HCT116 (cell line): ENCODE results near the gene SH2B2. TPM values are rescaled to one million over a fixed set of nuclear protein-coding genes. Genes with fewer than 3 reads are reported as not detected.
A peak's percentile ranks its signal among the peaks of the same experiment; 100 is the strongest.

ENCODE experiments used
- ATAC-seq: fragments of 200-7000 bp; cut with Tn5 transposase; 2 replicates; pipeline ENCODE4 v1.9.1; 2020; ENCODE audit warnings: mild to moderate bottlenecking, moderate library complexity
- BruUV-seq: library from RNA; stranded (reverse); fragments of 400-500 nt; replicated peaks from 2 replicates; lab custom pipeline; 2021; lab: Mats Ljungman, UMichigan
- CTCF ChIA-PET: fragments of 300-600 bp; sonication (Branson Sonifier 250); formaldehyde crosslinking; loops from one replicate; lab custom pipeline; 2021; ENCODE audit warnings: antibody characterized with exemption; lab: Charles Lee
- POLR2A ChIA-PET: fragments of 300-600, 350-600 bp; sonication (Branson Sonifier 250); formaldehyde crosslinking; loops from one replicate; lab custom pipeline; 2021; ENCODE audit warnings: antibody characterized with exemption; lab: Charles Lee
- RAD21 ChIA-PET, 2 experiments: fragments of 300-600 bp; sonication (Branson Sonifier 250); formaldehyde crosslinking; loops; one replicate each; lab custom pipeline; 2023; ENCODE audit warnings: low total read pairs in 2 of 2; ENCODE audit not compliant: uncharacterized antibody in 2 of 2, unreplicated experiment in 2 of 2, low non-redundant PET in 1 of 2; lab: Charles Lee
- DNase-seq: peaks from one replicate; pipeline ENCODE4 v3.0.0-alpha.2; 2010; ENCODE audit warnings: low read depth, low spot score
- H2AFZ ChIP-seq: fragments of 200-600 bp; shearing (Covaris generic), sonication (generic); 2 replicates; pipeline ENCODE4 v1.6.1; 2017; ENCODE audit warnings: low read depth, mixed run types, mixed read lengths, antibody characterized with exemption, low read length; ENCODE audit not compliant: poor library complexity, severe bottlenecking
- H3K27ac ChIP-seq: 2 replicates; pipeline ENCODE4 v1.5.1; 2012; ENCODE audit warnings: low read depth, low read length
- H3K27me3 ChIP-seq: fragments of 200-600 bp; sonication (generic); 2 replicates; pipeline ENCODE4 v1.6.1; 2016; ENCODE audit warnings: mixed run types, low read length, mixed read lengths; ENCODE audit not compliant: insufficient read depth
- H3K36me3 ChIP-seq, 2 experiments: fragments of 200-500 bp in 1 of 2; fragments of 200-600 bp in 1 of 2; sonication (Bioruptor generic) in 1 of 2; sonication (generic) in 1 of 2; 2 replicates each; pipeline versions ENCODE4 v1.5.1 to v1.6.1; 2014 to 2016; ENCODE audit warnings: low read length in 2 of 2, inconsistent platforms in 1 of 2, mixed read lengths in 1 of 2, mixed run types in 1 of 2; ENCODE audit not compliant: insufficient read depth in 2 of 2, control insufficient read depth in 1 of 2
- H3K4me1 ChIP-seq, 2 experiments: fragments of 200-600 bp in 1 of 2; sonication (generic) in 1 of 2; 2 replicates each; pipeline versions ENCODE4 v1.5.1 to v1.6.1; 2012 to 2017; ENCODE audit warnings: low read length in 2 of 2, inconsistent platforms in 1 of 2, mild to moderate bottlenecking in 1 of 2, mixed read lengths in 1 of 2, mixed run types in 1 of 2, moderate library complexity in 1 of 2; ENCODE audit not compliant: insufficient read depth in 2 of 2, control insufficient read depth in 1 of 2
- H3K4me2 ChIP-seq: fragments of 200-600 bp; sonication (generic); 2 replicates; pipeline ENCODE4 v1.6.1; 2017; ENCODE audit warnings: mixed run types, low read length, mixed read lengths
- H3K4me3 ChIP-seq, 2 experiments: fragments of 200-600 bp in 1 of 2; sonication (generic) in 1 of 2; replicated peaks in 1 of 2; 2 replicates each; pipeline ENCODE4 v1.5.1; 2011 to 2016; ENCODE audit warnings: low read length in 2 of 2, control low read depth in 1 of 2, low read depth in 1 of 2, mild to moderate bottlenecking in 1 of 2, mixed read lengths in 1 of 2, mixed run types in 1 of 2
- H3K79me2 ChIP-seq: fragments of 200-600 bp; sonication (generic); 2 replicates; pipeline ENCODE4 v1.6.1; 2017; ENCODE audit warnings: mild to moderate bottlenecking, mixed run types, low read length, moderate library complexity, mixed read lengths; ENCODE audit not compliant: insufficient read depth
- H3K9ac ChIP-seq: fragments of 200-600 bp; sonication (generic); 2 replicates; pipeline ENCODE4 v1.6.1; 2016; ENCODE audit warnings: low read length, mixed read lengths
- H3K9me2 ChIP-seq: fragments of 200-600 bp; sonication (generic), shearing (Covaris generic); 2 replicates; pipeline ENCODE4 v1.6.1; 2017; ENCODE audit warnings: mixed run types, mild to moderate bottlenecking, moderate library complexity; ENCODE audit not compliant: insufficient read depth
- H3K9me3 ChIP-seq, 2 experiments: fragments of 200-500 bp in 1 of 2; fragments of 200-600 bp in 1 of 2; sonication (Bioruptor generic) in 1 of 2; sonication (generic) in 1 of 2; 2 replicates each; pipeline ENCODE4 v1.6.1; 2014 to 2017; ENCODE audit warnings: low read length in 2 of 2, mixed read lengths in 2 of 2, inconsistent platforms in 1 of 2, low read depth in 1 of 2, mild to moderate bottlenecking in 1 of 2, mixed run types in 1 of 2, moderate library complexity in 1 of 2; ENCODE audit not compliant: control insufficient read depth in 1 of 2, insufficient read depth in 1 of 2
- H4K20me1 ChIP-seq: fragments of 200-600 bp; sonication (generic), shearing (Covaris generic); 2 replicates; pipeline ENCODE4 v1.6.1; 2017; ENCODE audit warnings: mixed run types, mild to moderate bottlenecking, moderate library complexity; ENCODE audit not compliant: insufficient read depth
- CBX3 ChIP-seq: IDR thresholded peaks from 2 replicates; pipeline ENCODE4 v1.6.1; 2012; ENCODE audit warnings: low read depth
- ELF1 ChIP-seq: IDR thresholded peaks from 2 replicates; pipeline ENCODE4 v1.6.1; 2012; ENCODE audit warnings: low read depth, borderline replicate concordance
- EZH2 ChIP-seq: fragments of 200-600 bp; sonication (generic); IDR thresholded peaks from 2 replicates; pipeline ENCODE4 v1.6.1; 2017; ENCODE audit warnings: antibody characterized with exemption, mixed run types
- FOSL1 ChIP-seq: IDR thresholded peaks from 2 replicates; pipeline ENCODE4 v1.6.1; 2012; ENCODE audit warnings: low read depth
- JUND ChIP-seq: IDR thresholded peaks from 2 replicates; pipeline ENCODE4 v1.6.1; 2012
- POLR2A ChIP-seq: IDR thresholded peaks from 2 replicates; pipeline ENCODE4 v1.7.0; 2011; ENCODE audit warnings: borderline replicate concordance; ENCODE audit not compliant: insufficient read depth, insufficient read length; ENCODE audit errors: extremely low read depth
- POLR2AphosphoS5 ChIP-seq: IDR thresholded peaks from 2 replicates; pipeline ENCODE4 v1.6.1; 2011; ENCODE audit warnings: mild to moderate bottlenecking, low read depth, low read length, moderate library complexity
- RAD21 ChIP-seq: IDR thresholded peaks from 2 replicates; pipeline ENCODE4 v1.6.1; 2012; ENCODE audit warnings: low read depth, mild to moderate bottlenecking
- SIN3A ChIP-seq: IDR thresholded peaks from 2 replicates; pipeline ENCODE4 v1.6.1; 2012; ENCODE audit warnings: low read depth
- SP1 ChIP-seq: IDR thresholded peaks from 2 replicates; pipeline ENCODE4 v1.6.1; 2012; ENCODE audit warnings: low read depth
- SRF ChIP-seq: IDR thresholded peaks from 2 replicates; pipeline ENCODE4 v1.6.1; 2012; ENCODE audit warnings: low read depth
- ZNF274 ChIP-seq: fragments of 200-500 bp; sonication (Bioruptor generic); IDR thresholded peaks from 2 replicates; pipeline ENCODE4 v1.6.1; 2014; ENCODE audit warnings: mild to moderate bottlenecking, low read depth, low read length, inconsistent platforms
- intact Hi-C: fragments of 100-400 bp; cut with micrococcal nuclease; formaldehyde crosslinking; loops from 2 replicates; pipeline ENCODE4 v1.10.0; 2022
- total RNA-seq: library from RNA; stranded (reverse); gene quantifications from one replicate; pipeline ENCODE4 v1.2.1, GENCODE V29; 2021; ENCODE audit not compliant: unreplicated experiment
- TF ChIP-seq, protein P1 (sequence below), 3 experiments: fragments of 200-600 bp in 1 of 3; sonication (generic) in 1 of 3; IDR thresholded peaks in 2 of 3; conservative IDR thresholded peaks in 1 of 3; 2 replicates each; pipeline ENCODE4 v1.5.1; 2012 to 2017; ENCODE audit warnings: low read depth in 2 of 3, low read length in 2 of 3, antibody characterized with exemption in 1 of 3, borderline replicate concordance in 1 of 3, control low read depth in 1 of 3, mild to moderate bottlenecking in 1 of 3, mixed read lengths in 1 of 3, mixed run types in 1 of 3, moderate library complexity in 1 of 3; ENCODE audit not compliant: insufficient read depth in 1 of 3
- TF ChIP-seq, protein P2 (sequence below): IDR thresholded peaks from 2 replicates; pipeline ENCODE4 v1.6.1; 2012

The SH2B2 gene
- total RNA-seq, 1 experiment from 2014 or later, result 11.8 TPM

DNA sequence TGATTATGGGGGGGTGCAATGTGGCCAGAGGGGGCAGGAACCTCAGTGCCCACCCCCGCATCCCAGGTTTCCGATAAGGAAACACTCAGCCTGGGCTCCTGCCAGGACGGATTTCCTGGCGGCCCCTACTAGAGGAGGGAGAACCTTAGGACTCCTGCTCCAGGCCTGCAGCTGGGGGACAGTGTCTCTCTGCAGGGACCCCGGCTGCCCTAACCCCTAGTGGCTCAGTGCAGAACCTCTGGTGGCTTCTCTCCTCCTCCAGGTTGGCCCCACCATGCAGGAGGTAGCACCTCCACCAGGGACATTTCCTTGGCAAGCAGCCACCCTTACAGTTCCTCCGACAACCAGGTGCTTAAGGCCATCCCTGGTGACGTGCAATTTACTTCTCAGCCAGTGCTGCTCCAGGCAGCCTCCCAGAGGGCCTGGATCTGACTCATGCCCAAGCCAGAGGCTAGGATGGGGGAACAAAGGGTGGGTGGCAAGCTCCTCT lies 31.9 kb downstream of the SH2B2 start:
- H3K9ac ChIP-seq, result no peak overlapping the region
- ChIA-PET POLR2A (interaction anchor here (1.0 kb wide), 1 partner anchor 9 kb away, joined by 3 read pairs; no protein-coding TSS in a partner anchor), CTCF (no interaction called here), RAD21 (no interaction called here)
- intact Hi-C loops, result no loop called here
- no peak overlapping the region for H2AFZ ChIP-seq
- TF ChIP-seq SRF (no peak), CBX3 (no peak), ELF1 (no peak)
- TF ChIP-seq, protein P1, sequence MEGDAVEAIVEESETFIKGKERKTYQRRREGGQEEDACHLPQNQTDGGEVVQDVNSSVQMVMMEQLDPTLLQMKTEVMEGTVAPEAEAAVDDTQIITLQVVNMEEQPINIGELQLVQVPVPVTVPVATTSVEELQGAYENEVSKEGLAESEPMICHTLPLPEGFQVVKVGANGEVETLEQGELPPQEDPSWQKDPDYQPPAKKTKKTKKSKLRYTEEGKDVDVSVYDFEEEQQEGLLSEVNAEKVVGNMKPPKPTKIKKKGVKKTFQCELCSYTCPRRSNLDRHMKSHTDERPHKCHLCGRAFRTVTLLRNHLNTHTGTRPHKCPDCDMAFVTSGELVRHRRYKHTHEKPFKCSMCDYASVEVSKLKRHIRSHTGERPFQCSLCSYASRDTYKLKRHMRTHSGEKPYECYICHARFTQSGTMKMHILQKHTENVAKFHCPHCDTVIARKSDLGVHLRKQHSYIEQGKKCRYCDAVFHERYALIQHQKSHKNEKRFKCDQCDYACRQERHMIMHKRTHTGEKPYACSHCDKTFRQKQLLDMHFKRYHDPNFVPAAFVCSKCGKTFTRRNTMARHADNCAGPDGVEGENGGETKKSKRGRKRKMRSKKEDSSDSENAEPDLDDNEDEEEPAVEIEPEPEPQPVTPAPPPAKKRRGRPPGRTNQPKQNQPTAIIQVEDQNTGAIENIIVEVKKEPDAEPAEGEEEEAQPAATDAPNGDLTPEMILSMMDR (IDR thresholded peaks at IDR 0.05 in 2 of 3, conservative IDR thresholded peaks at IDR 0.05 in 1 of 3; ENCODE audit: borderline replicate concordance in 1 of 3, insufficient read depth in 1 of 3, low read depth in 2 of 3, low read length in 2 of 3), result peak in 2 of 3 experiments; percentile 27 to 39; a peak in 3 of 6 replicates
- ATAC-seq (peak; percentile 84), DNase-seq (peak; percentile 48)
- no peaks in the 10 kb centered on the region for H4K20me1 ChIP-seq
- no peaks in the 10 kb centered on the region for H3K9me2 ChIP-seq
- H3K79me2 ChIP-seq, result no peaks in the 10 kb centered on the region
- BruUV-seq, result no TSS peak
- H3K27me3 ChIP-seq, result no peaks in the 10 kb centered on the region
- H3K27ac ChIP-seq, result peak overlapping the region; percentile 39; the same call in 1 of the 2 replicates
- H3K4me1 ChIP-seq, result peaks cover 9 to 10% of the 10 kb centered on the region in 2 experiments
- H3K9me3 ChIP-seq, result no peaks in the 10 kb centered on the region
- peak overlapping the region; percentile 26; the same call in 1 of the 2 replicates for H3K4me2 ChIP-seq
- no peak overlapping the region for H3K4me3 ChIP-seq
- no peaks in the 10 kb centered on the region; a peak in 1 of 4 replicates for H3K36me3 ChIP-seq

DNA sequence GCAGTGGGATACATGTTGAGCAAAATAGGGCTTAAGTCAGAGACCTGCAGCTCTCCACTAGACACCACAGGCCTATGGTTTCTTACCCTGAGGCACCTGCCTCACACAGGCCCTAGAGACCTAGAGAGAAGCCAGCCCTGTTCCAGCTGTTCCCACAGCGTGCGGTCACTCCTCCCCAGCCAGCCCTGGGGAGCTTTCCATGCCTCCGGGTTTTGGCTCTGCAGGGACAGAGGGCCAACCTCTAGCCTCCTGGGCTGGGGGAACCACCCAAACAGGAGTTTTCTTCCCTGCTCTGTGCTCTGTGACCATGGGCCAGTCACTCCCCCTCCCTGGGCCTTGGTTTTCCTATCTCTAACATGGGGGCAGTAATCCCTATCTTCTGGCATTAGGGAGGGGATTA lies 33.0 kb downstream of the SH2B2 start:
- Histone ChIP-seq H4K20me1 (no peaks in the 10 kb centered on the region), H3K4me1 (peaks cover 9 to 10% of the 10 kb centered on the region in 2 experiments), H3K4me3 (no peak overlapping the region), H3K27me3 (no peaks in the 10 kb centered on the region), H3K79me2 (no peaks in the 10 kb centered on the region), H3K36me3 (no peaks in the 10 kb centered on the region; a peak in 1 of 4 replicates), H3K9me3 (no peaks in the 10 kb centered on the region), H3K9ac (no peak overlapping the region), H3K9me2 (no peaks in the 10 kb centered on the region), H3K27ac (no peak overlapping the region), H3K4me2 (no peak overlapping the region), H2AFZ (no peak overlapping the region)
- ChIA-PET RAD21 (no interaction called here), CTCF (no interaction called here), POLR2A (no interaction called here)
- TF ChIP-seq SP1 (no peak), RAD21 (no peak), CBX3 (no peak), JUND (no peak), FOSL1 (no peak), EZH2 (no peak), POLR2A (no peak), POLR2AphosphoS5 (no peak), SIN3A (no peak), ZNF274 (no peak)
- TF ChIP-seq, protein P2, sequence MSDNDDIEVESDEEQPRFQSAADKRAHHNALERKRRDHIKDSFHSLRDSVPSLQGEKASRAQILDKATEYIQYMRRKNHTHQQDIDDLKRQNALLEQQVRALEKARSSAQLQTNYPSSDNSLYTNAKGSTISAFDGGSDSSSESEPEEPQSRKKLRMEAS, result no peak
- BruUV-seq, result no TSS peak
- no peak for DNase-seq
- intact Hi-C loops, result no loop called here
- no peak for ATAC-seq
